ENCODE data around the gene TM4SF18.

The TM4SF18 gene

DNA sequence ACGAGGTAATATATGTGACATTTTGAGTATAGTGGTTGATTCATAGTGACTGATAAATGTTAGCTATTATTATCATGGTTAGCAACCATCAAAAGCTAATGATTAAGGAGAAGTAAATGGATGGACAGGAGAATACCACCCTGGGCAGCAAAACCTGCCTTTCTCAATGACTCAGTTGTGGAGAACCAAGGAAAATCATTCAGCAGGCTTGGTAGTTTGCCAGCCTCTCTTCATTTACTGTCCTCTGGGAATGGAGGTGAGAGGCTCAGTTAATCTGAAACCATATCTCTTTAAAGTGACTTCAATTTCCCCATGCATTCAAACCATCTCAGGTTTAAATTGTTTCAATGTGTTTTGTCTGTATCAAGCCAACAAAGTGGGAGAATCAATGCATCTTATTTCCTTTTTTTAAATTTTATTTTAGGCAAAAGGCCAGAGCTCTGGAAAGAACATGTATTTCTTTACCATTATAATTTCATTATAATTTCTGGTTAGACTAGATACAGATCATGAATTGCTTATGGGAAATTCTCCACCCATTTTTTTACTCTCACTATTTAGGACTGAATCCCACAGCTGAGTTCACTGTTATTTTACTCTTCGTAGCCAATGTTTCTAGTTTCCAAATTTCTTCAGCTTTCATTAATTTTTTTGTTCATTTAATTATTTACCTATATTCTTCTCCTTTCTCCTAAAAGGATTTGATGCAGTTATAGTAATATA is 2.7 kb downstream of the TM4SF18 start:
- DNase-seq (ENCODE audit: low spot score): no peak

DNA sequence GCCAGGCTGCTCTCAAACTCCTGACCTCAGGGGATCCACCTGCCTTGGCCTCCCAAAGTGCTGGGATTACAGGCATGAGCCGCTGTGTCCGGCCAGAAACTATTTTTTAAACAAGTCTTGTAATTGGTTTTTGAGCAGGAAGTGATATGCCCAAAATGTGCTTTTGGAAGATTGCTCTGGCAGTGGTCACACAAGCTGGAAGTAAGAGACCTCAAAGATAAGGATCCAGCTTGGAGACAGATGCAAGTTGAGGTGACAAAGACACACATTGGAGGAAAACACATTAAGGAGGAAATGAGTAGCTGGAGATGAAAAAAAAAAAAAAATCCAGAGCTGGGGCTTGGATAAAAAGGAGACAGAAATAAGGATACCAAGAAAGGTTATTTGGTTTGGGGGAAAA is 6.3 kb downstream of the TM4SF18 start:
- DNase-seq (ENCODE audit: low spot score): no peak

DNA sequence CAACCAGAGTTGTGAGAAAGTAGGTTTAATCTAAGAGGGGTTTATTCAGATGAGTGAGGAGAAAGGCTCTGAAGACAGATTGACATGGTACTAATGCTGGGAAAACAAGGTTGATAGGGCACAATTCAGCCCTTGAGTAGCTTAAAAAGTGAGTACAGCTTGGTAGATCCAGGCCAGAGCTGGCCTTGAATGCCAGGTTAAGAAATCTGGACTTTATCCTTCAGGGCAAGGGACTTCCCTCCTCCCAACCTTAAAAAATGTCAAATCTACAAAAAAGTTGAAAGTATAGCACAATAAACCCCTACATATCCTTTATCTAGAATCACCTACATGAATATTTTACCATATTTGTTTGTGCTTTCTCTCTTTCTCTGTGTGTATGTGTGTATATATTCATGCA is 7.9 kb downstream of the TM4SF18 start:
- DNase-seq (ENCODE audit: low spot score): no peak

DNA sequence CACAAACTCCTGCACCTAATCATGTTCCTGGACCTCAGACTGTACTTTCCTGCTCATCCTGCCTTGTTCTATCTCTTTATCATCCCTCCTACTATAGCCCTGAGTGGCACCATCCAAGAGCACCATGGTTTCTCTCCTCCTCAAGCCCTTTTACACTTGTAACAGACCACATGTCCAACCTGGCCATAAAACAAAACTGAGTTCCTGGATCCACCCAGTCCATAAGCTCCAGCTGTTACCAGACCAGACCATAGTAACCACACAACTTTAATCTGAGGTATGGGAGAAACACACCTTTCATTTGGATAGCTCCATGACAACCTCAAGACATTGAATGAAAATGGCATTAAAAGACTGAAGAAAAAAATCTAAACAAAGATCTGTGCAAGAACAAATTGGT is 9.1 kb downstream of the TM4SF18 start:
- DNase-seq (ENCODE audit: low spot score): no peak

DNA sequence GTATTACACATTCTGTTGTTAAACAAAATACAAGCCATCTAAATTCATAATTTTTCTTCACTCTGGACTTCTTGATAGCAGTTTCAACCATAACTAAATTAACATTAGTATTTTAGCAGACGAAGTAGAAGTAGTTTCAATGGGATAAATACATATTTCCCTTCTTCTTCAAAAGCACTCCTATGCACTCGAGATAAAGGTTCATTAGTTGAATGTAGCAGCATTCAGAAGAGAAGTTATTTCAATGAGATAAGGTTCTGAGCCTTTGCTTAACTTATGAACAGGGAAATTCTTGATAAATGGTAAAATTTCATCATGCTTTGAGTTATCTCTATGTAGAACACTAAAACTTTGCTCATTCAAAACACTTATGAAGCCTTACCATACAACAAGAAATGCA is 11.8 kb downstream of the TM4SF18 start:
- DNase-seq (ENCODE audit: low spot score): no peak

DNA sequence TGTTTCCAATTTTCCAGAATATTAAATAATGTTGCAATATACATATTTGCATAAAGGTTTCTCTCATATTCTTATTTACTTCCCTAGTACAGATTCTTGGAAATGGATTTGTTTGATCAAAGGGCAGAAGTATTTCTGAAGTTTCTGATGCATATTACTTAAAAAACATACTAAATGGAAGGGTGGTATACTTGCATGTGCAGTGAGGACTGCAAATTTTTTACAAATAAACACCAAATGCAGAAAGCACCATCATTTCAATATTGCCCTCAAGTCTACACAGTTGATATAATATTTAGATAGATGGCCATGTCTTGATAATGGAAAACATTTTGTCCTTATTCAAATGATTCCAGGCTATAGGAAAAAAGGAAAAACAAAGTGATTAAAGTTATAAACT is 12.3 kb downstream of the TM4SF18 start:
- no peak for DNase-seq (ENCODE audit: low spot score)

DNA sequence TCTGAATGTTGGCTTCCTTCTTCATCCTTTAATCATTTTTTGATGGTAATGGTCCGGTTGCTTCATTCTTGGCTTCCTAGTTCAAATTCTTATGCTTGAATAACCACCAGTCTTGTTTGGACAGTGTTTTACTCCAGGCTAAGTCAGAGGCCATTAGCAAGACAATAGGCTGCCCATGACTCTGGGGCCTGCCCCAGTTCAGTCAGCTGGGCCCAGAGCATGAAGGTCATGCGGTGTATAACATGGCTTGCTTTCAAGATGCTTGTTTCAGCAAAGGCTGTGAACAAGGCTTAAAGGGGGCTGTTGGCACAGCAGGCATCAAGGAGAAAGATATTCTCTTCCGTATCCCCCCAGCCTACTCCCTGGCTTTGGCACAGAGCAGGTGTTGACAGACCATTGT is 13.7 kb downstream of the TM4SF18 start:
- no peak for DNase-seq (ENCODE audit: low spot score)

DNA sequence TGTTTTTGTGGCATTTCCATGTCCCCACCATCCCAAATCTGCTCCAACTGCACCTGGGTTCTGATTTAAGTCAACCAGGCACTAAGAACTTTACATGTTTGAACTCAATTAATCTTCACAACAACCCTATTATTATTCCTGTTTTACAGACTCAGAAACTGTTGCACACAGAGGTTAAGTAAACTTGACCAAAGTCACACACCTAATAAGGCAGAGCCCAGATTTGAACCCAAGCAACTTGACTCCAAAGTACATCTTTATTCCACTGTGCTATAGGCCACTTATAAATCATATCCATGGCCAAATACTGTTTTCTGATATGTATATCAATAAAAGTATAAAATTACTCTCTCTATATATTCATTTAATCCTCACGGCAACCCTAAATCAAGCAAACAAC is 16.4 kb downstream of the TM4SF18 start:
- DNase-seq (ENCODE audit: low spot score): no peak

DNA sequence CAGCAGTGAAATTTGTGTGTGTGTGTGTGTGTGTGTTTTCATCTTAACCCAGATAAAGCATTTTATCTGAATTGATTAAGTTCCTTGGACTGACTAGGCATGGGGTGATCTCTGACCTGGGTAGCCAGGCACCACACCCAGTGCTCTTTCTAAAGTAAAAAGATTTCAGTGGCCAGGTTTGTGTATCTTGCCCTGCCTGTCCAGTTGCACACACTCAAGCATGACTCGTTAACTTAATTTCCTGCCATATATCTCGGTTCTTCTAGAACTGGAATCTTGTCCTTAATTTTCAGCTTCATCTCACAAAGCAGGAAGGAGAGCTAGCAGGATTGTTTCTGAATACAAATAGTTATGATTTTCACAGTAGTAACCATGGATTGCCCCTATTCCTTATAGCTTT is 17.0 kb downstream of the TM4SF18 start:
- DNase-seq (ENCODE audit: low spot score): no peak

DNA sequence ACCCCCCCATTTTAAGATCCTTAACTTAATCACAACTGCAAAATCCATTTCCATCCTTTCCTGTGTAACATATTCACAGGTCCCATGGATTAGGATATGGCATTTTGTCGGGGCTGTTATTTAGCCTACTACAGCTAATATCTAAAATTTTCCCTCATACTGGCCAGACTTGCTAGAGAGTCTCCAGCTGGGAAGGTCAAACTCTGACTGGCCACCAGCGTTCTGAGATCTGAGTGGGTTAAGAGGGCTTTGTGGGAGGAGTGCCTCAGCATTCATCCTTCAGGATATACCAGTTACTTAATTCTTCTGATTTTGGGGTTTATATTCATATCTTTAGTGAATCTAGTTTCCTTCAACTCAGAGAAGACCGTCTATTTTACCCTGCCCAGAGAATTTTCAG is 17.7 kb downstream of the TM4SF18 start:
- DNase-seq (ENCODE audit: low spot score): no peak

DNA sequence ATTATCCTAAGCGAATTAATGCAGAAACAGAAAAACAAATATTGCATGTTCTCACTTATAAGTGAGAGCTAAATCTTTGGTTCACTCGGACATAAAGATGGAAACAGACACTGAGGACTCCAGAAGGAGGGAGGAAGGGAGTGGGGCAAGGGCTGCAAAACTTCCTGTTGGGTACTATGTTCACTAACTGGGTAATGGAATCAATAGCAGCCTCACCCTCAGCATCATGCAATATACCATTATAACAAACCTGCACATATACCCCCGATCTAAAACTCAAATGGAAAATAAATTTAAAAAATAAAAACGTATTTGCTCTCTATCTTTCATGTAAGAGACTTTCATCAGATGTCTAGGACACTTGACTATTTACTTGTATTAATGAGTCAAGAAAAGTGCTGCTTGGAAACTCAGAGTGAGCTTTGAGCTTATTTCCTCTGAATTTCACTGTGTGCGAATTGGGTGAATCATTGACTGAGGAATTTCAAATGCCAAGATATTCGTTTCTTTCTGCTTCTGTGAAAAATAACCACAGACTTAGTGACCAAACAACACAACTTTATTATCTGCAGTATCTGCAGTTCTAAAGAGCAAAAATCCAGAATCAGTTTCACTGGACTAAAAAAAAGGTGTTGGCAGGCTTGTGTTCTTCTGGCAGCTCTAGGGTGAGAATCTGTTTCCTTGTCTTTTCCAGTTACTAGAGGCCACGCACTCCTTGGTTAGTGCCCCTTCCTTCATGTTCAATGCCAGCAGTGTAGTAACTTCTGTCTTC is 18.4 kb downstream of the TM4SF18 start:
- DNase-seq (ENCODE audit: low spot score): no peak

DNA sequence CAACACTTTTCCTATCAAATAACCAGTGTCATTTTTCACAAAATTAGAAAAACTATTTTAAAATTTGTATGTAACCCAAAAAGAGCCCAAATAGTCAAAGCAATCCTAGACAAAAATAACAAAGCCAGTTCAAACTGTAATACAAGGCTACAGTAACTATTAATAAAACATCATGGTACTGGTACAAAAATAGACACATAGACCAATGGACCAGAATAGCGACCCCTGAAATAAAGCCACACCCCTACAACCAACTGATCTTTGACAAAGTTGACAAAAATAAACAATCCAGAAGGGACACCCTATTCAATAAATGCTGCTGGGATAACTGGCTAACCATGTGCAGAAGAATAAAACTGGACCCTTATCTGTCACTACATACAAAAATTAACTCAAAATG is 19.9 kb downstream of the TM4SF18 start:
- no peak for DNase-seq (ENCODE audit: low spot score)

DNA sequence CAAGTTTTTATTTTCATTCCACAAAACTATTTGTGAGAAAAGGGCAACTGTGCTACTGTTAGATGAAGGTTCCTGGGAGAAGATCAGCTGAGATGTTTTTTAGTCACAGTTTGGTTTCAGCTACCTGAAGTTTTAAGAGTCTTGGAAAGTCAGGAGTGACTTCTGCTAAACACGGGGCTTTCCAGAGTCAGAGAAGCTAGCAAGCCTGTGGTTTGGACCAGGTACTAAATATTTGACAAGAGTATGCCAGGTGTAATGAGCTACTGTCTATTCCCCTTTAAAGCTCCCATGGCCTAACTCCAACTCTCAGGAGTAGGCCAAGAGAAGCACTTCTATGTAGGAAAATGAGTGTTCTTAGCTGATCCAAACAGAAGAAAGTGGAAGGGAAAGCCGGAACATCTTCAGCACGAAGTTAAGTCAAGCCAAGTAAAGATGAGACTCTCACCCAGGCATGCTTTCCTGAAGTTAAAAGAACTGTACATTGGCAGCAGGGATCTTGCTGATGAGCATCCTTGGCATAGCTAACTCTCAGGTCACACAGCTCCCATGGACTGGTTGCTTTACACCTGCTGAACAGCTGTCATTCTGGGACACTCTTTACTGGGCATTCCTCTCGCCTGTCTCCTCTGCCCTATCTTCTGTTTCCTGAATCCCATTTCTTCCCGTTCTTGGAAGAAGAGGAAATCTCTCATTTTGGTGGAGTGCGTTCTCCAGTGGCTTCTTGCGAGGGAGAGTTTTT is 22.5 kb downstream of the TM4SF18 start:
- DNase-seq (ENCODE audit: low spot score): no peak

DNA sequence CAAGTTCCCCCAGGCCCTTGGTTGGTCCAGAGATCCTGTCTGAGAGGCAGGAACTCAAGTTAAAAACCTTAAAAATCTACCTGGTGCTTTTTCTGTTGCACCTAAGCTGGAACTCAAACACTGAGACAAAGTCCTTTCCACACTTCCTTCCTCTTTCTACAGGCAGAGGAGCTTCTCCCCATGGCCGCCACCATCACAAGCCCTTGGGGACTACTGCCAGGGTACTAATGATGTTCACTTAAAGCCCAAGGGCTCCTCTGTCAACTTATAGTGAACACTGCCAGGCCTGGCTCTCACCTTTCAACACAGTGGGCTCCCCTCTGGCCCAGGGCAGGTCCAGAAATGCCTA is 26.0 kb downstream of the TM4SF18 start:
- DNase-seq (ENCODE audit: low spot score): no peak

DNA sequence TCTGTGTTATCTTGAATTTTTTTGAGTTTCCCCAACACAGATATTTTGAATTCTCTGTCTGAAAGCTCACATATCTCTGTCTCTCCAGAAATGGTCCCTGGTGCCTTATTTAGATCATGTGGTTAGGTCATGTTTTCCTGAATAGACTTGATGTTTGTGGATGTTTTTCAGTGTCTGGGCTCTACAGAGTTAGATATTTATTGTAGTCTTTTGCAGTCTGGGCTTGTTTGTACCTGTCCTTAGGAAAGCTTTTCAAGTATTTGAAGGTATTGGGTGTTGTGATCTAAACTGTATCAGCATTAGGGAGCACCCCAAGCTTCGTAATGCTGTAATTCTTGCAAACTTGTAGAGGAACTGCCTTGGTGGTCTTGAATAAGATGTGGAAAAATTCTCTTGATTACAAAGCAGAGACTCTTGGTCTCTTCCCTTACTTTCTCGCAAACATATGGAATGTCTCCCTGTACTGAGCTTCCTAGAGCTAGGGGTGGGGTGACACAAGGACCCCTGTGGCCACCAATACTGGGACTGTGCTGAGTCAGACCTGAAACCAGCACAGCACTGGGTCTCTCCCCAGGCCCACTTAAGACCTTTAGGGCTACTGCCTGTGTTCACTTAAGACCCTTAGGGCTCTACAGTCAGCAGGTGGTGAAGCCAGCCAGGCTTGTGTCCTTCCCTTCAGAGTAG is 26.5 kb downstream of the TM4SF18 start:
- DNase-seq (ENCODE audit: low spot score): no peak

DNA sequence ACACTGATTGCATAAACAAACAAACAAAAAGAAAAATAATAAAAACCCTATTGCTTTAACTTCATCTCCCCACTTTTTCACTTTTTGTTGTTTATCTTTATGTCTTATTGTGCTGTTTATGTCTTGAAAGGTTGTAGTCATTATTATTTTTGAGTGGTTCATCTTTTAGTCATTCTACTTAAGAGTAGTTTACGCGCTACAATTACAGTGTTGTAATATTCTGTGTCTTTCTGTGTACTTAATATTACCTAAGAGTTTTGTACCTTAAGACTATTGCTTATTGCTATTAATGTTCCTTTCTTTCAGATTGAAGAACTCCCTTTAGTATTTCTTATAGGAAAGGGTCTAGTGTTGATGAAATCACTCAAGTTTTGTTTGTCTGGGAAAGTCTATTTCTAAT is 28.1 kb downstream of the TM4SF18 start:
- no peak for DNase-seq (ENCODE audit: low spot score)

DNA sequence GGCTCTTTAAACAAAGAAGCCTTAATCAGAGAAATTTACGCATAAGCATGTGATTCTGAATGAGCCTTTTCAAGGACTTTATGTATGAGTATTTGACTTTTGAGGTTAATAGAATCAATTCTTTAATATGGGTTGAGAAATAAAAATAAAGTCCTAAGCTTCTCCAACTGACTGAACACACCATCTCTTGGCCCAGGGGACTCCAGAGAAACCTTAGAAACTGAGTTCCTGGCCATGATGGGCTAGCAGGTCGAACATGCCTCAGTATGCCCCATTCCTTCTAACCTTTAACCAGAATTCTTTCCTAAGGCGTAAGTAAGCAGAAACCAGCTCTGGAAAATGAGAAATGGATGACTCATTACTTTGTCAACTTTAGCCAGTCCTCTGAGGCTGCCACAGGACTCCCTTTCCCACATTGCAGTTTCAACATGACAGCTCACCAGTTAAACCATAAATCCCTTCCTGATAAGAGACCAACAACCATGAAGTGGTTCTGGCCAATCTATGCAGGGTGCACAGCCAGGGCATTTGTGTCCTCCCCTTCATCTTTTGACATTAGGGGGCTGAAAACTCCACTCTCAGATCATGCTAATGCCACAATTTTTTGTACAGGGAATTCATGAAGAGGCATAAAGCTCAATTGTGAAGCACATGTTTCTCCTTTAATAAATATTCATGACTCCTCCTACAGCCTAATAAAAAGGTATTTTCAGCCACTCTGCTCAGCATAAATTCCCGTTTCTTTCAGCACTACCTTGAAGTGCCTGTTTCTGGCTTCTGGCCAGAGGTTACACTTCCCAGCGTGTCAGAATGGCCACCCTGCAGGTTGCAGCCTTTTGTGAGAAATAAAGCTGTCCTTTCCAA is 33.3 kb downstream of the TM4SF18 start:
- no peak for DNase-seq (ENCODE audit: low spot score)

DNA sequence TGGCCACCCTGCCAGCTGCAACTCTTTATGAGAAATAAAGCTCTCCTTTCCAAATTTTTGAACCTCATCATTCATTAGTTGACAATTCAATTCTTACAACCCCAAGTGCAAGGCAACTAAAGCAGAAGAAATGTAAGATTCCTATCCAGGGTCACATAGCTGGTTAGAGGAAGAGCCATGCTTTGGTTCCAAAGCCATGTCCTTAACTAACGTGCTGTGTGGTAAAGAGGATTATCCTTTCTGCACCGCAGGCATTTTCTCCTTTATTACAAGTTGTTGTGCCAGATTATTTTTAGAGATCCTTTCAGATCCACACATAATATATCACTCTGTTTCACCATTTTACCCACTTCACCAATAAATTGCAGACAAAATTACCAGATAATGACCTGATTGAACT is 36.5 kb downstream of the TM4SF18 start:
- no peak for DNase-seq (ENCODE audit: low spot score)

DNA sequence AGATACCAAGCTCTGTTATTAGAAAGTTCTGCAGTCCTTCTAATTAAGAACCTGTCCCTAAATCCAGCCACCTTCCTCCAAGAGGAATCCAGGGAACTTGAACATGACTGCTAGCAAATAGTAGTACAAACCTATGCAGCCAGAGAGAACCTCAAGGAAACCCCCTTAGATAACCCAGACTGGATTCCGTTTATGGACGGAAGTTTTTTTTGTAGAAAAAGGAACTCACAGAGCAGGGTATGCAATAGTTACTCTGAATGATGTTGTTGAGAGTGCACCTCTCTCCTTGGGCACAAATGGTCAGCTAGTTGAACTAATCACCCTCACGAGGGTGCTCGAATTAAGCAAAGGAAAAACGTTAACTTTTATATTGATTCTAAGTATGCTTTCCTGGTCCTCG is 40.8 kb downstream of the TM4SF18 start:
- no peak for DNase-seq (ENCODE audit: low spot score)

DNA sequence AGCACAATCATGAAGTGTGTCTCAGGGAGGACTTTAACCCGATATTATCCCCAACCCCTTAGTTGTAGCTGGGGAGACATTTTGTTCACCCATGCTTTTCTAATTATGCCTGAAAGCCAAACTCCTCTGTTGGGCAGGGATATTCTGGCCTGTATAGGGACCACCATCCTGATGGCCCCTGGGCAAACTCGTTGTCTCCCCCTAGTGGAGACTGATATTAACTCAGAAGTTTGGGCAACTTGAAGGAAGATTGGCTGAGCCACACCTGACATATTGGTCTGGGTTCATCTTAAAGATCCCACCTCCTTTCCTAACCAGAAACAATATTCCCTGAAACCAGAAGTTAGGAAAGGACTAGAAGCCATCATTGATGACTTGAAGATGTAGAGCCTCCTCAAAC is 42.3 kb downstream of the TM4SF18 start:
- DNase-seq (ENCODE audit: low spot score): no peak

DNA sequence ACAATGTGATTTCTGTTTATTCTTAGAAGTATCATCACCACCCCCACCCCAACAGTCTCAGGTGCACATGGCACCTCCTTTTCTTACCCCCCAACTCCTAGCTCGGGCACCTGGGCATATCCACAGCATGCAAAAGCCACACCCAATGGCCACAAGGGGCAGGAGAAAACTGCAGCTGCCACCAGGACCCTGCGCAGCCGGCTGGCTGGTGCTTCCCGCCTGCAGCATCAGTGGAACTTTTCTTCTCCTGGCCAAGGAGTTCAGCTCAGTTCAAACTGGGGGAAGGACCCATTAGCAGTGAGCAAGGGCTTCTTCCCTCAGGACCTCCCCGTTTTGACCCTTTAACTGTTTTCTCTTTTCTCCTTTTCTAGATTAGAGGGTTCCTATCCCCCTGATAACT is 44.8 kb downstream of the TM4SF18 start:
- no peak for DNase-seq (ENCODE audit: low spot score)

DNA sequence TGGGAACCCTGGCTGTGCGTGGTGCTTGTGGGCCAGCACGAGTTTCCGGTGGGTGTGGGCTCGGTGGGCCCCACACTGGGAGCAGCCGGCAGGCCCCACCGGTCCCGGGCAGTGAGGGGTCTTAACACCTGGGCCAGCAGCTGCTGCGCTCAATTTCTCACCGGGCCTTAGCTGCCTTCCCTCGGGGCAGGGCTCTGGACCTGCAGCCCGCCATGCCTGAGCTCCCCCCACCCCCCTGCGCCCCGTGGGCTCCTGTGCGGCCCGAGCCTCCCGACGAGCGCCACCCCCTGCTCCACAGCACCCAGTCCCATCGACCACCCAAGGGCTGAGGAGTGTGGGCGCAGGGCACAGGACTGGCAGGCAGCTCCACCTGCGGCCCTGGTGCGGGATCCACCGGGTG is 49.4 kb downstream of the TM4SF18 start:
- no peak for DNase-seq (ENCODE audit: low spot score)

Data from CD4-positive, alpha-beta T cell treated with Interleukin-6 at 100 ng/mL for 8 hours (primary cell).